ENCODE measurements around the gene TSPAN33.
A peak's percentile ranks its signal among the peaks of the same experiment; 100 is the strongest.
"Not testable (repeated sequence)": the region's sequence is repeated elsewhere in the genome, so short reads cannot be mapped to it uniquely, and the experiment has no call there.

Gene TSPAN33

DNA sequence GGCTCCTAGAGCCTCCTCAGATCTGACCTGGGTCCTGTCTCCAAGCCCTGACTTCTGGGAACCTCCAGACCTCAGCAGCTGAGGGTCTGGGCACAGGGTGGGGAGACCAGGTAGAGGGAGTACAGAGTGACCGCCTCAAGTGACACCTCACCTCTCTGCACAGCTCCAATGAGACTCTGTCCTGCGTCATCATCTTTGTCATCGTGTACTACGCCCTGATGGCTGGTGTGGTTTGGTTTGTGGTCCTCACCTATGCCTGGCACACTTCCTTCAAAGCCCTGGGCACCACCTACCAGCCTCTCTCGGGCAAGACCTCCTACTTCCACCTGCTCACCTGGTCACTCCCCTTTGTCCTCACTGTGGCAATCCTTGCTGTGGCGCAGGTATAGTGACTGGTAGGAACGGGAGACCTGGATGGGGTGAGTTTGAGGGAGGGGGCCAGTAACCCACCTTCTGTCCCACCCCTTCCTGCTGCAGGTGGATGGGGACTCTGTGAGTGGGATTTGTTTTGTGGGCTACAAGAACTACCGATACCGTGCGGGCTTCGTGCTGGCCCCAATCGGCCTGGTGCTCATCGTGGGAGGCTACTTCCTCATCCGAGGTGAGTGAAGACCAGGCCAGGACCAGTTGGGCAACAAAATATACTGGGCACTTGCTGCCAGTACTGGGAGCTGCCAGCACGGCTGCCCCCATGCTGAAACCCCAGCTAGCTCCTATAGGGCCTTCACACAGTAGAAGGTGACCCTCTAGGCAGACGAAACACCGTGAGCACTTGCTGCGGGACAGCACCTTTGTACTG is 61.7 kb downstream of the TSPAN33 start:
- DNase-seq = no peak

- DNase-seq = no peak
These were observed 64.2 kb downstream of the TSPAN33 start for GRCh38 chr7:129208667-129209066.

- DNase-seq = no peak
These were observed 64.8 kb downstream of the TSPAN33 start for GRCh38 chr7:129209067-129209926.

GRCh38 chr7:129210256-129210988 is 65.9 kb downstream of the TSPAN33 start:
- DNase-seq = peak in 45 of 51 donors; percentile 4 to 82 (median 50)

- DNase-seq = no peak
These were observed 66.4 kb downstream of the TSPAN33 start for GRCh38 chr7:129210989-129211312.

DNA sequence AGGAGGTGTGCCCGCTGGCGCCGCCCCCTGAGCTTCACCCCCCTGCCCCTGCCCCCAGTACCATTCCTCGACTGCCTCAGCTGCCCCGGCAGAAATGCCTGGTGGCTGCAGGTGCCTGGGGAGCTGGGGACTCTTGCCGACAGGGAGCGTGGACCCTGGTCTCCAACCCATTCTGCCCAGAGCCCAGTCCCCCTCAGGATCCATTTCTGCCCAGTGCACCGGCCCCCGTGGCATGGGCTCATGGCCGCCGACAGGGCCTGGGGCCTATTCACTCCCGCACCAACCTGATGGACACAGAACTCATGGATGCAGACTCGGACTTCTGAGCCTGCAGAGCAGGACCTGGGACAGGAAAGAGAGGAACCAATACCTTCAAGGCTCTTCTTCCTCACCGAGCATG is 67.6 kb downstream of the TSPAN33 start:
- DNase-seq = no peak

DNA sequence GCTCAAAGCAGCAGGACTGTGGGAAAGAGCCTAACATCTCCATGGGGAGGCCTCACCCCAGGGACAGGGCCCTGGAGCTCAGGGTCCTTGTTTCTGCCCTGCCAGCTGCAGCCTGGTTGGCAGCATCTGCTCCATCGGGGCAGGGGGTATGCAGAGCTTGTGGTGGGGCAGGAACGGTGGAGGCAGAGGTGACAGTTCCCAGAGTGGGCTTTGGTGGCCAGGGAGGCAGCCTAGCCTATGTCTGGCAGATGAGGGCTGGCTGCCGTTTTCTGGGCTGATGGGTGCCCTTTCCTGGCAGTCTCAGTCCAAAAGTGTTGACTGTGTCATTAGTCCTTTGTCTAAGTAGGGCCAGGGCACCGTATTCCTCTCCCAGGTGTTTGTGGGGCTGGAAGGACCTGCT is 68.1 kb downstream of the TSPAN33 start:
- DNase-seq = no peak

DNA sequence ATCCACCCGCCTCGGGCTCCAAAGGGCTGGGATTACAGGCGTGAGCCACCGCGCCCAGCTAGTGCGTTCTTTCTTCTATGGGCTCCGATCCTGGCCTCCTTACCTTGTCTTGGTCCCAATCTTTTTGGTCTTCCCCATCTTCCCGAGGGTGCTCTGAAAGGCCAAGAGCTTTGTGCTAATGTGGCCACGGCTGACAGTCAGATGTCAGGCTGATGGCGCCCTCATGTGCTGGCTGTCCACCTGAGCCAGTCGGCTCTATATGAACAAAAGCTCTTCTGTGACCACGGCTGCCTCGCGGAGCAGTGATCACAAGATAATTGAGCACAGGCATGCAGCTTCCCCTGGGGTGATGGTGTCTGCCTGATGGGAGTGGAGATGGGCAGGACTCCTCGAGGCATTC is 69.3 kb downstream of the TSPAN33 start:
- peak in 5 of 51 donors; percentile 8 to 40 (median 16) for DNase-seq

DNA sequence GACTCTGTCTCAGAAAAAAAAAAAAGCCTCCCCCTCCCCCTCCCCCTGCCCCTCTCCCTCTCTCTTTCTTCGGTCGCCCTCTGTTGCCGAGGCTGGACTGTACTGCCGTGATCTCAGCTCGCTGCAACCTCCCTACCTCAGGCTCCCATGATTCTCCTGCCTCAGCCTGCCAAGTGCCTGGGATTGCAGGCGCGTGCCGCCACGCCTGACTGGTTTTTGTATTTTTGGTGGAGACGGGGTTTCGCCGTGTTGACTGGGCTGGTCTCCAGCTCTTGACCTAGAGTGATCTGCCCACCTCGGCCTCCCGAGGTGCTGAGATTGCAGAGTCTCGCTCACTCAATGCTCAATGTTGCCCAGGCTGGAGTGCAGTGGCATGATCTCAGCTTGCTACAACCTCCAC is 71.2 kb downstream of the TSPAN33 start:
- not testable (repeated sequence) for DNase-seq

DNA sequence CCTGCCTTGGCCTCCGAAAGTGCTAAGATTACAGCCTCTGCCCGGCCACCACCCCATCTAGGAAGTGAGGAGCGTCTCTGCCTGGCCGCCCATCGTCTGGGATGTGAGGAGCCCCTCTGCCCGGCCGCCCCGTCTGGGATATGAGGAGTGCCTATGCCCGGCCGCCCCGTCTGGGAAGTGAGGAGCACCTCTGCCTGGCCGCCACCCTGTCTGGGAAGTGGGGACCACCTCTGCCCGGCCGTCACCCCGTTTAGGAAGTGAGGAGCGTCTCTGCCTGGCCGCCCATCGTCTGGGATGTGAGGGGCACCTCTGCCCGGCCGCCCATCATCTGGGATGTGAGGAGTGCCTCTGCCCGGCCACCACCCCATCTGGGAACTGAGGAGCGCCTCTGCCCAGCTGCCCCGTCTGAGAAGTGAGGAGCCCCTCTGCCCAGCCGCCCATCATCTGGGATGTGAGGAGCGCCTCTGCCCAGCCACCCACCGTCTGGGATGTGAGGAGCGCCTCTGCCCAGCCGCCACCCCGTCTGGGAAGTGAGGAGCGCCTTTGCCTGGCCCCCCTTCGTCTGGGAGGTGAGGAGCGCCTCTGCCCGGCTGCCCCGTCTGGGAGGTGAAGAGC is 71.7 kb downstream of the TSPAN33 start:
- not testable (repeated sequence) for DNase-seq

DNA sequence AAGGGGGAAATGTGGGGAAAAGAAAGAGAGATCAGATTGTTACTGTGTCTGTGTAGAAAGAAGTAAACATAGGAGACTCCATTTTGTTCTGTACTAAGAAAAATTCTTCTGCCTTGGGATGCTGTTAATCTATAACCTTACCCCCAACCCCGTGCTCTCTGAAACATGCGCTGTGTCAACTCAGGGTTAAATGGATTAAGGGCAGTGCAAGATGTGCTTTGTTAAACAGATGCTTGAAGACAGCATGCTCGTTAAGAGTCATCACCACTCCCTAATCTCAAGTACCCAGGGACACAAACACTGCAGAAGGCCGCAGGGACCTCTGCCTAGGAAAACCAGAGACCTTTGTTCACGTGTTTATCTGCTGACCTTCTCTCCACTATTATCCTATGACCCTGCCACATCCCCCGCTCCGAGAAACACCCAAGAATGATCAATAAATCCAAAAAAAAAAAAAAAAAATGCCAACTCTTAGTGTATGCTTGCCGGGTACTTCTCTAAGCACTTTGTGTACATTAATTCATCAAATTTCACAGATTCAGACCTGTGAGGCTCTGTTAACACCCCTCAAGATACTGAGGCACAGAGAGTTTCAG is 72.4 kb downstream of the TSPAN33 start:
- not testable (repeated sequence) for DNase-seq

DNA sequence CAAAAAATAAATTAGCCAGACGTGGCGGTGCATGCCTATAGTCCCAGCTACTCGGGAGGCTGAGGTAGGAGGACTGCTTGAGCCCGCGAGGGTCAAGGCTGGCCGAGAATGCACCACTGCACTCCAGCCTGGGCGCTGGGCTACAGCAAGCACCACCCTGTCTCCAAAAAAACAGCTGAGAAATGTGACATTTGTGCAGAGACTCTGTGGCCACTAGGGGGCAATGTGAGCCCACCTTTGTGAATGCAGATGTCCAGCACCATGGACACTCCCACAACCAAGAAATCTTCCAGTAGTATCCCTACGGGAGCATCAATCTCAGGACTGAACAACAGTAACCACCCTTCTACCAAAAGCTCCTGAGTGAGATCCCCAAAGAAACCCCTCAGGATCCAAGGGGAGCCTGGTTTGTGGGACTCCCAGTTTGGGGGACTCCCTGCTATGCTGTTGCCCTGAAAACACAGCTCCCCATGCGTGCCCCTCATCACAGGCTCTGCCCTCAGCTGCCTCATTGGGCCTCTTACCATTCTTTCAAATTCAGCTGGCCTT is 74.1 kb downstream of the TSPAN33 start:
- DNase-seq = peak in 47 of 51 donors; percentile 6 to 88 (median 61)

GRCh38 chr7:129219166-129219565 is 74.7 kb downstream of the TSPAN33 start:
- DNase-seq = not testable (repeated sequence)
